ENCODE measurements around the gene FAM151B. TPM values are rescaled to one million over a fixed set of nuclear protein-coding genes. Genes with fewer than 3 reads are reported as not detected.

FAM151B gene
- total RNA-seq, 1 experiment from 2014 or later = 2.0 TPM

- H3K27me3 Mint-ChIP-seq (ENCODE audit: unreplicated experiment) = no peaks in the 10 kb centered on the region
- H3K27ac Mint-ChIP-seq (ENCODE audit: unreplicated experiment) = no peak overlapping the region
- no peak for TF ChIP-seq CTCF (IDR thresholded peaks at IDR 0.05; ENCODE audit: unreplicated experiment)
- no TSS peak for BruUV-seq (replicated peaks)
- no peak for DNase-seq
- H3K4me3 Mint-ChIP-seq (ENCODE audit: low read depth, unreplicated experiment) = no peak overlapping the region
- CTCF ChIA-PET = no interaction called here
- H3K36me3 Mint-ChIP-seq (ENCODE audit: insufficient read depth, unreplicated experiment) = peaks cover 9% of the 10 kb centered on the region
- H3K4me1 Mint-ChIP-seq (ENCODE audit: low read depth, unreplicated experiment) = no peaks in the 10 kb centered on the region
- intact Hi-C loops (cut with micrococcal nuclease; ENCODE audit: unreplicated experiment) = no loop called here
- no peaks in the 10 kb centered on the region for H3K9me3 Mint-ChIP-seq (ENCODE audit: low read depth, unreplicated experiment)
Measured at GRCh38 chr5:80474929-80475328, 13.0 kb upstream of the FAM151B start.

GRCh38 chr5:80479713-80480112 is 8.2 kb upstream of the FAM151B start:
- Mint-ChIP-seq H3K27me3 (ENCODE audit: unreplicated experiment) (no peaks in the 10 kb centered on the region), H3K36me3 (ENCODE audit: insufficient read depth, unreplicated experiment) (peaks cover 33% of the 10 kb centered on the region), H3K4me1 (ENCODE audit: low read depth, unreplicated experiment) (no peaks in the 10 kb centered on the region), H3K27ac (ENCODE audit: unreplicated experiment) (no peak overlapping the region), H3K4me3 (ENCODE audit: low read depth, unreplicated experiment) (no peak overlapping the region), H3K9me3 (ENCODE audit: low read depth, unreplicated experiment) (peaks cover 3% of the 10 kb centered on the region)
- CTCF ChIA-PET = no interaction called here
- intact Hi-C loops (cut with micrococcal nuclease; ENCODE audit: unreplicated experiment) = no loop called here
- no TSS peak for BruUV-seq (replicated peaks)
- no peak for TF ChIP-seq CTCF (IDR thresholded peaks at IDR 0.05; ENCODE audit: unreplicated experiment)
- no peak for DNase-seq

- H3K9me3 Mint-ChIP-seq (ENCODE audit: low read depth, unreplicated experiment) = peaks cover 3% of the 10 kb centered on the region
- DNase-seq = no peak
- intact Hi-C loops (cut with micrococcal nuclease; ENCODE audit: unreplicated experiment) = no loop called here
- no peak for TF ChIP-seq CTCF (IDR thresholded peaks at IDR 0.05; ENCODE audit: unreplicated experiment)
- CTCF ChIA-PET = interaction anchor here (1.1 kb wide), 1 partner anchor 14 kb away, joined by 3 read pairs; no protein-coding TSS in a partner anchor
- no TSS peak for BruUV-seq (replicated peaks)
- no peaks in the 10 kb centered on the region for H3K27me3 Mint-ChIP-seq (ENCODE audit: unreplicated experiment)
- H3K36me3 Mint-ChIP-seq (ENCODE audit: insufficient read depth, unreplicated experiment) = peaks cover 38% of the 10 kb centered on the region
- no peaks in the 10 kb centered on the region for H3K4me1 Mint-ChIP-seq (ENCODE audit: low read depth, unreplicated experiment)
- no peak overlapping the region for H3K4me3 Mint-ChIP-seq (ENCODE audit: low read depth, unreplicated experiment)
- H3K27ac Mint-ChIP-seq (ENCODE audit: unreplicated experiment) = no peak overlapping the region
Measured at GRCh38 chr5:80480354-80480753, 7.5 kb upstream of the FAM151B start.

- TF ChIP-seq CTCF (IDR thresholded peaks at IDR 0.05; ENCODE audit: unreplicated experiment) = peak; percentile 83
- Mint-ChIP-seq H3K9me3 (ENCODE audit: low read depth, unreplicated experiment) (peaks cover 3% of the 10 kb centered on the region), H3K4me1 (ENCODE audit: low read depth, unreplicated experiment) (peaks cover under 1% of the 10 kb centered on the region), H3K27me3 (ENCODE audit: unreplicated experiment) (no peaks in the 10 kb centered on the region), H3K36me3 (ENCODE audit: insufficient read depth, unreplicated experiment) (peaks cover 38% of the 10 kb centered on the region), H3K4me3 (ENCODE audit: low read depth, unreplicated experiment) (no peak overlapping the region), H3K27ac (ENCODE audit: unreplicated experiment) (peak overlapping the region; percentile 58)
- no TSS peak for BruUV-seq (replicated peaks)
- peak; percentile 62 for DNase-seq
- intact Hi-C loops (cut with micrococcal nuclease; ENCODE audit: unreplicated experiment) = loop anchor here (1.0 kb wide), 1 partner anchor 191 kb away; no protein-coding TSS in a partner anchor
- CTCF ChIA-PET = interaction anchor here (0.6 to 1.6 kb wide), 7 partner anchors 13 to 626 kb away, joined by 3 to 17 read pairs (median 3); partner anchors contain the start of genes DHFR and MSH3
Measured at GRCh38 chr5:80481019-80481893, 6.6 kb upstream of the FAM151B start.
